Endothelial cell of umbilical vein (primary cell): ENCODE data around the gene MYO18A. TPM values are rescaled to one million over a fixed set of nuclear protein-coding genes. Genes with fewer than 3 reads are reported as not detected.

Experiments used
- BruUV-seq: library from RNA; stranded (reverse); fragments of 400-500 nt; replicated peaks from 2 replicates; lab custom pipeline; 2021; lab: Mats Ljungman, UMichigan
- CTCF ChIA-PET: fragments of 300-600, 350-600 bp; sonication (Branson Sonifier 250); formaldehyde crosslinking; loops from one replicate; lab custom pipeline; 2021; ENCODE audit warnings: antibody characterized with exemption, inconsistent platforms; lab: Charles Lee
- POLR2A ChIA-PET: fragments of 300-600, 350-600 bp; sonication (Branson Sonifier 250); formaldehyde crosslinking; loops from one replicate; lab custom pipeline; 2021; ENCODE audit warnings: antibody characterized with exemption, inconsistent platforms; lab: Charles Lee
- DNase-seq: peaks from one replicate; pipeline ENCODE4 v3.0.0-alpha.2; 2011; ENCODE audit warnings: low read depth, low spot score
- FAIRE-seq: peaks from 2 replicates; lab custom pipeline; 2011; peaks lifted over from hg19 to GRCh38; lab: Jason Lieb, UNC
- H2AFZ ChIP-seq: 2 replicates; pipeline ENCODE4 v1.6.0; 2012; ENCODE audit warnings: low read depth, low read length, control low read depth, inconsistent platforms
- H3K27ac ChIP-seq: 2 replicates; pipeline ENCODE4 v1.5.1; 2011; ENCODE audit warnings: low read depth, mild to moderate bottlenecking, control low read depth, low read length, moderate library complexity; ENCODE audit not compliant: insufficient read depth
- H3K27me3 ChIP-seq, 2 experiments: 2 replicates each; pipeline versions ENCODE4 v1.6.0 to v1.6.1; 2011; ENCODE audit warnings: low read length in 2 of 2, mixed read lengths in 1 of 2; ENCODE audit not compliant: control insufficient read depth in 2 of 2, insufficient read depth in 2 of 2
- H3K36me3 ChIP-seq, 2 experiments: 2 replicates in 1 of 2; 3 replicates in 1 of 2; pipeline ENCODE4 v1.5.1; 2011; ENCODE audit warnings: low read length in 2 of 2, mild to moderate bottlenecking in 1 of 2, moderate library complexity in 1 of 2; ENCODE audit not compliant: control insufficient read depth in 2 of 2, insufficient read depth in 2 of 2; ENCODE audit errors: extremely low read depth in 1 of 2
- H3K4me1 ChIP-seq: 3 replicates; pipeline ENCODE4 v1.5.1; 2011; ENCODE audit warnings: mild to moderate bottlenecking, low read length; ENCODE audit not compliant: control insufficient read depth, insufficient read depth; ENCODE audit errors: extremely low read depth
- H3K4me2 ChIP-seq: 2 replicates; pipeline ENCODE4 v1.6.1; 2011; ENCODE audit warnings: low read length, control low read depth, mixed read lengths; ENCODE audit not compliant: insufficient read depth
- H3K4me3 ChIP-seq, 3 experiments: fragments of 200-600 bp in 1 of 3; sonication (generic), shearing (Covaris generic) in 1 of 3; replicated peaks in 1 of 3; 2 replicates each; pipeline ENCODE4 v1.5.1; 2011 to 2016; ENCODE audit warnings: control low read depth in 3 of 3, low read length in 3 of 3, mild to moderate bottlenecking in 2 of 3, inconsistent platforms in 1 of 3, low read depth in 1 of 3, moderate library complexity in 1 of 3; ENCODE audit not compliant: insufficient read depth in 1 of 3
- H3K79me2 ChIP-seq: 2 replicates; pipeline ENCODE4 v1.6.0; 2012; ENCODE audit warnings: low read length, inconsistent platforms; ENCODE audit not compliant: control insufficient read depth, insufficient read depth
- H3K9ac ChIP-seq: replicated peaks from 2 replicates; pipeline ENCODE3; 2011; ENCODE audit warnings: low read length, control low read depth; ENCODE audit not compliant: insufficient read depth; ENCODE audit errors: extremely low read depth
- H3K9me1 ChIP-seq: replicated peaks from 3 replicates; pipeline ENCODE4 v1.6.0; 2011; ENCODE audit warnings: mild to moderate bottlenecking, low read length; ENCODE audit not compliant: control insufficient read depth, insufficient read depth; ENCODE audit errors: extremely low read depth
- H3K9me3 ChIP-seq: replicated peaks from 2 replicates; pipeline ENCODE4 v1.5.1; 2012; ENCODE audit warnings: low read length, inconsistent platforms; ENCODE audit not compliant: control insufficient read depth, insufficient read depth
- H4K20me1 ChIP-seq: replicated peaks from 2 replicates; pipeline ENCODE3; 2011; ENCODE audit warnings: mild to moderate bottlenecking, low read length; ENCODE audit not compliant: control insufficient read depth, insufficient read depth; ENCODE audit errors: extremely low read depth
- CTCF ChIP-seq, 2 donors: IDR thresholded peaks; 1 replicate in 1 of 2; 2 replicates in 1 of 2; pipeline ENCODE4 v1.5.1; 2011; ENCODE audit warnings: low read length in 2 of 2, mild to moderate bottlenecking in 2 of 2, moderate library complexity in 2 of 2, control low read depth in 1 of 2, inconsistent platforms in 1 of 2, low read depth in 1 of 2; ENCODE audit not compliant: insufficient read depth in 1 of 2; ENCODE audit errors: extremely low read depth in 1 of 2
- EZH2 ChIP-seq: IDR thresholded peaks from 2 replicates; pipeline ENCODE4 v1.6.1; 2012; ENCODE audit warnings: borderline replicate concordance, low read depth, mild to moderate bottlenecking, moderate library complexity, low read length, inconsistent platforms; ENCODE audit not compliant: severe bottlenecking
- FOS ChIP-seq: IDR thresholded peaks from 2 replicates; pipeline ENCODE4 v1.6.1; 2011; ENCODE audit warnings: mild to moderate bottlenecking, low read length, moderate library complexity, borderline replicate concordance; ENCODE audit not compliant: insufficient read depth
- GATA2 ChIP-seq: IDR thresholded peaks from 2 replicates; pipeline ENCODE4 v1.7.0; 2011; ENCODE audit warnings: low read depth, mild to moderate bottlenecking, moderate library complexity, mixed read lengths, low read length; ENCODE audit not compliant: insufficient read length, insufficient read depth
- JUN ChIP-seq: IDR thresholded peaks from 2 replicates; pipeline ENCODE4 v1.6.1; 2011; ENCODE audit warnings: borderline replicate concordance, low read depth; ENCODE audit not compliant: insufficient read length, insufficient read depth
- MAX ChIP-seq: IDR thresholded peaks from 2 replicates; pipeline ENCODE4 v1.6.1; 2011; ENCODE audit not compliant: insufficient read depth, insufficient read length
- MYC ChIP-seq: IDR thresholded peaks from one replicate; pipeline ENCODE4 v1.6.1; 2011; ENCODE audit warnings: mild to moderate bottlenecking, low read depth, low read length
- POLR2A ChIP-seq: IDR thresholded peaks from 2 replicates; pipeline ENCODE4 v1.6.1; 2012; ENCODE audit warnings: low read depth, mild to moderate bottlenecking, control low read depth, low read length
- POLR2AphosphoS5 ChIP-seq: IDR thresholded peaks from 2 replicates; pipeline ENCODE4 v1.6.1; 2012; ENCODE audit warnings: low read depth, mild to moderate bottlenecking, control low read depth, low read length, moderate library complexity; ENCODE audit not compliant: insufficient read depth
- dilution Hi-C: fragments of 300-500 bp; cut with MboI; formaldehyde crosslinking; loops from one replicate; pipeline ENCODE4 v1.15.0; 2019; ENCODE audit warnings: low sequenced_read_pairs; ENCODE audit not compliant: extremely low pct_ligation_motif_present
- intact Hi-C: fragments of 100-400 bp; cut with micrococcal nuclease; formaldehyde crosslinking; loops from one replicate; pipeline ENCODE4 v1.10.0; 2022
- polyA plus RNA-seq, 4 experiments: library from polyadenylated mRNA; depleted of rRNA in 3 of 4; stranded (reverse) in 3 of 4; unstranded in 1 of 4; fragments of >200 nt; gene quantifications; 2 replicates each; pipeline versions ENCODE4 v1.2.1 to v1.2.3, GENCODE V29; 2011 to 2012; ENCODE audit warnings: missing spikeins in 1 of 4
- total RNA-seq: library from RNA; stranded (reverse); gene quantifications from 2 replicates; pipeline ENCODE4 v1.2.3, GENCODE V29; 2021

Gene MYO18A
- total and polyA plus RNA-seq, 2 donors (not counting 3 experiments of a cell fraction or from before 2014, with no cell fraction given) = 3.9 to 28.3 TPM

GRCh38 chr17:29162909-29163341 lies 17.3 kb downstream of the MYO18A start:
- H2AFZ ChIP-seq = no peak overlapping the region
- peaks cover 0 to 7% of the 10 kb centered on the region in 2 experiments for H3K36me3 ChIP-seq
- intact Hi-C loops (no loop called here), dilution Hi-C loops (no loop called here)
- no peaks in the 10 kb centered on the region for H4K20me1 ChIP-seq
- no peak overlapping the region for H3K4me3 ChIP-seq
- no peaks in the 10 kb centered on the region for H3K9me1 ChIP-seq
- DNase-seq (no peak), FAIRE-seq (no peak)
- TF ChIP-seq POLR2AphosphoS5 = no peak
- TF ChIP-seq MAX = no peak
- TF ChIP-seq POLR2A = no peak
- no peak for TF ChIP-seq FOS
- no peak for TF ChIP-seq CTCF (IDR thresholded peaks at IDR 0.05; ENCODE audit: extremely low read depth in 1 of 2, insufficient read depth in 1 of 2, low read depth in 1 of 2, low read length in 2 of 2)
- TF ChIP-seq EZH2 = no peak
- TF ChIP-seq JUN = no peak
- no peak for TF ChIP-seq MYC
- no peak for TF ChIP-seq GATA2
- H3K9me3 ChIP-seq = no peaks in the 10 kb centered on the region
- no peaks in the 10 kb centered on the region for H3K79me2 ChIP-seq
- no peak overlapping the region for H3K27ac ChIP-seq
- ChIA-PET POLR2A (no interaction called here), CTCF (interaction anchor here (0.9 to 4.3 kb wide), 6 partner anchors 13 to 128 kb away, joined by 3 to 14 read pairs (median 10); partner anchors contain the start of gene MYO18A)
- H3K9ac ChIP-seq = no peak overlapping the region
- no TSS peak for BruUV-seq
- no peaks in the 10 kb centered on the region for H3K27me3 ChIP-seq
- no peak overlapping the region for H3K4me2 ChIP-seq
- no peaks in the 10 kb centered on the region for H3K4me1 ChIP-seq
